Activated T-helper 2 cell treated with anti-CD3 and anti-CD28 coated beads, Interferon-gamma antibody, Interleukin-2, Interleukin-4, amounts not matched to agents 10 μg/mL and 5 μg/mL and 100 μg/mL, durations not matched to agents 14 hours and 24 hours and 36 hours (primary cell): ENCODE data around the gene SPATS1. TPM values are rescaled to one million over a fixed set of nuclear protein-coding genes. Genes with fewer than 3 reads are reported as not detected.

Source experiments
- DNase-seq: peaks from one replicate; pipeline ENCODE4 v3.0.0; 2021; ENCODE audit warnings: low spot score
- H3K27ac Mint-ChIP-seq: one replicate; pipeline ENCODE4 v1.8.0; 2021; ENCODE audit warnings: mixed read lengths
- H3K27me3 Mint-ChIP-seq: one replicate; pipeline ENCODE4 v1.8.0; 2021; ENCODE audit warnings: low read depth, mixed read lengths
- H3K36me3 Mint-ChIP-seq: one replicate; pipeline ENCODE4 v1.8.0; 2021; ENCODE audit warnings: low read depth, mixed read lengths
- H3K4me1 Mint-ChIP-seq: one replicate; pipeline ENCODE4 v1.8.0; 2021; ENCODE audit warnings: low read depth, mixed read lengths
- H3K4me3 Mint-ChIP-seq: one replicate; pipeline ENCODE4 v1.8.0; 2021; ENCODE audit warnings: low read depth, mild to moderate bottlenecking, moderate library complexity, mixed read lengths
- H3K9me3 Mint-ChIP-seq: one replicate; pipeline ENCODE4 v1.8.0; 2021; ENCODE audit warnings: mixed read lengths
- intact Hi-C: fragments of 100-400 bp; cut with micrococcal nuclease; formaldehyde crosslinking; loops from one replicate; pipeline ENCODE4 v1.15.1; 2023
- total RNA-seq: library from RNA; stranded (reverse); gene quantifications from 2 replicates; pipeline ENCODE4 v1.2.3, GENCODE V29; 2022

SPATS1 gene, protein sequence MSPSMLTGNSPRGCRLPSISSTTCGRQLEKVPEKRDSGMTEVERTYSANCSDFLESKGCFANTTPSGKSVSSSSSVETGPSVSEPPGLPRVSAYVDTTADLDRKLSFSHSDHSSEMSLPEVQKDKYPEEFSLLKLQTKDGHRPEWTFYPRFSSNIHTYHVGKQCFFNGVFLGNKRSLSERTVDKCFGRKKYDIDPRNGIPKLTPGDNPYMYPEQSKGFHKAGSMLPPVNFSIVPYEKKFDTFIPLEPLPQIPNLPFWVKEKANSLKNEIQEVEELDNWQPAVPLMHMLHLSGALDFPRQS
- not detected in 2 replicates for total RNA-seq

DNA sequence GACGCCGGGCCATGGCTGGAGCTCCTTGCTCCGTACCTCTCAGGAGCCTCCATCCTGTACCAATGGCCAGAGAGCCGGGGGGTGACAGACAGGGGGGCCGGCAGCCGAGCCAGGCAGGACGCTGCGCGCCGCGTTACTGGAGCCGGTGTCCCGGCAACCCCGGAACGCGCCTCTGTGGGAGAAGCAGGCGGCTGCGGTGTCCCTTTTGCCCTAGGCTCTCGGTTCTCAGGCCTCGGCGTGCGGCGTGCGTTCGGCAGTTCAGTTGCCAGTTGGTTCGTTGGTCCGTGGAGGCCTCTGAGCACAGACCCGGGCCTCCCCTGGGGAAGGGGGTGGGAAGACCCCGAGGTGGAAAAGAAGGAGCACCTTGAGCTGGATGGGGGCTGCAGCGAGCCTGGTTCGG, at the start of gene SPATS1:
Gene SPATS1 (plus strand): TSS at position 162 of the 400 bp plus-strand sequence. CDS start 446 bp downstream, outside the sequence.
- Mint-ChIP-seq H3K9me3 (no peaks in the 10 kb centered on the region), H3K36me3 (no peaks in the 10 kb centered on the region), H3K27ac (no peak within 1 kb of the TSS), H3K27me3 (peaks cover 51% of the 10 kb centered on the region), H3K4me1 (peaks cover 2% of the 10 kb centered on the region), H3K4me3 (no peak within 1 kb of the TSS)
- no peak for DNase-seq
- intact Hi-C loops = no loop called here

DNA sequence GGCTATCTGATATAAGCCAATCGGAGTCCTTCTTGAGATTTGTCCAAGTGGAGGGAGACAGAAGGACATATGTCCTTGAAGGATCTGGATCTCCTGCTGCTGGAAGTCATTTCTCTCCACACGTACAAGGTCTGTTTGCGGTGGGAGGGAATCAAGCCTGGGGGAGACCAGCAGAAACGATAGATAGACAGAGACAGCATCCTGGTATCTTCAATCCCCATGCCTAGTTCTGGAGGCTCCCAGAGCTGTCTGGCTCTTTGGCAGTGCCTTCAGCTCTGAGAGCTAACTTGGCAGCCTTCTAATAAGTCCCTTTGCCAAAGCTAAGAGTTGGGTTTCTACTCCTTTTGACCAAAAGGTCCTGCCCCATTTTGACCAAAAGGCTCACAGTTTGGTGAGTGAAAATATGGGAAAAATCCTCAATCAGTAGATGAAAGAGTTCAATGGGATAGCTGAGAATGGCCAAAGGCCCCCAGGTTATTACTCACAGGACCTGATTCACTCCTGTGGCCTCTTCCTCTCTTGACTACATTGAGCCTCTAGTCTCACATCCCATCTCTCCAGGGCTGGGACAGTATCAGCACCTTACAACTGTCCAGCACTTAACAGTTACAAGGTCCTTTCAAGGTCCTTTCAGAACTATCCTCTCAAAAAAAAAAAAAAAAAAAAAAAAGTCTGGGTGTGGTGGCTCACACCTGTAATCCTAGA, 49.6 kb upstream of the SPATS1 start:
- intact Hi-C loops = no loop called here
- H3K36me3 Mint-ChIP-seq = no peaks in the 10 kb centered on the region
- no peaks in the 10 kb centered on the region for H3K9me3 Mint-ChIP-seq
- DNase-seq = no peak
- no peaks in the 10 kb centered on the region for H3K4me1 Mint-ChIP-seq
- H3K27ac Mint-ChIP-seq = no peak overlapping the region
- H3K4me3 Mint-ChIP-seq = no peak overlapping the region
- peaks cover 58% of the 10 kb centered on the region for H3K27me3 Mint-ChIP-seq

- no peaks in the 10 kb centered on the region for H3K9me3 Mint-ChIP-seq
- intact Hi-C loops = no loop called here
These were observed 47.3 kb upstream of the SPATS1 start for GRCh38 chr6:44294832-44295791.

GRCh38 chr6:44297063-44298038, 45.1 kb upstream of the SPATS1 start:
- peaks cover 42% of the 10 kb centered on the region for H3K27me3 Mint-ChIP-seq
- no peak overlapping the region for H3K27ac Mint-ChIP-seq
- no peaks in the 10 kb centered on the region for H3K4me1 Mint-ChIP-seq
- H3K4me3 Mint-ChIP-seq = peak overlapping the region; percentile 26
- H3K9me3 Mint-ChIP-seq = no peaks in the 10 kb centered on the region
- peak; percentile 31 for DNase-seq
- peaks cover 26% of the 10 kb centered on the region for H3K36me3 Mint-ChIP-seq
- intact Hi-C loops = no loop called here

More at GRCh38 chr6:44294832-44295791, 47.3 kb upstream of the SPATS1 start:
- Mint-ChIP-seq H3K36me3 (peaks cover 6% of the 10 kb centered on the region), H3K4me3 (no peak overlapping the region), H3K4me1 (no peaks in the 10 kb centered on the region), H3K27ac (no peak overlapping the region), H3K27me3 (peaks cover 58% of the 10 kb centered on the region)
- no peak for DNase-seq

DNA sequence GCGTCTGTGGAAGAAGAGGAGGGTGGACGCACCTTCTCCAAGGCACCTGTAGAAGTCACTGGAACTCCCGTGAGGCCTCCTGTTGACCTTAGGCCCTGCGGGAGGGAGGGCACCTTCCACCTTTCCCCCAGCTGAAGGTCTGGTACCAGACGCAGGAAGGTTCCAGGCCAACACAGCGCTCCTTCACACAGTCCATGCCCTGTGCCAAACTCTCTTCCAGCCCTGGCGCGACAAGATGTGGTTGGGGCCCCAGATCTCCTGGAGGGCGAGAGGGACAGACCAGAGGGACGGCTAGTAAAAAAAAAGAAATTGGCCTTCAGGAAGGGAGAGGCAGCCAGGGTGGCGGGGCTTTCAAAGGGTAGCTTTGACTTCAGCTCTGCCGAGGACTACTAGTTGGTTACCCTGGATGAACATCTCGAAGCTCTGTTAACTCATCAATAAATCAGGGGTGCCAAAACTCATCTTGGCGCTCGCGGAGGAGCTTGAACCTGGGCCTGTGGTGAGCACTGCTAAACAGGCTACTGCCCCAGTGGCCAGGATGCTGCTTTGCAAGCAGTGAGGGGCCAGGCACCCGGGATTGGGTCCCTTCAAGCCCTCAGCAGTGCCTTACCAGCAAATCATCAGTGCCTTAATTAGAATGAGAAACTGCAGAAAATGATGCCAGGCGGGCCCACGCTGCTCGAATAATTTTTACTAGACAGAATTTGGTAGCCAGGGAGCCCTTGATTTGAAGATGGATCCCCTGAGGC, 44.2 kb upstream of the SPATS1 start:
- H3K4me1 Mint-ChIP-seq = no peaks in the 10 kb centered on the region
- H3K4me3 Mint-ChIP-seq = peak overlapping the region; percentile 26
- DNase-seq = no peak
- no peaks in the 10 kb centered on the region for H3K9me3 Mint-ChIP-seq
- intact Hi-C loops = no loop called here
- no peak overlapping the region for H3K27ac Mint-ChIP-seq
- H3K27me3 Mint-ChIP-seq = peaks cover 39% of the 10 kb centered on the region
- H3K36me3 Mint-ChIP-seq = peaks cover 33% of the 10 kb centered on the region

GRCh38 chr6:44298864-44299263, 43.6 kb upstream of the SPATS1 start:
- Mint-ChIP-seq H3K9me3 (no peaks in the 10 kb centered on the region), H3K27ac (no peak overlapping the region), H3K4me1 (no peaks in the 10 kb centered on the region), H3K27me3 (peaks cover 34% of the 10 kb centered on the region), H3K4me3 (no peak overlapping the region), H3K36me3 (peaks cover 39% of the 10 kb centered on the region)
- no peak for DNase-seq
- intact Hi-C loops = no loop called here

GRCh38 chr6:44300292-44300823, 42.1 kb upstream of the SPATS1 start:
- intact Hi-C loops = no loop called here
- no peak for DNase-seq
- no peaks in the 10 kb centered on the region for H3K4me1 Mint-ChIP-seq
- no peak overlapping the region for H3K27ac Mint-ChIP-seq
- H3K4me3 Mint-ChIP-seq = no peak overlapping the region
- peaks cover 49% of the 10 kb centered on the region for H3K36me3 Mint-ChIP-seq
- H3K9me3 Mint-ChIP-seq = no peaks in the 10 kb centered on the region
- H3K27me3 Mint-ChIP-seq = peaks cover 25% of the 10 kb centered on the region

DNA sequence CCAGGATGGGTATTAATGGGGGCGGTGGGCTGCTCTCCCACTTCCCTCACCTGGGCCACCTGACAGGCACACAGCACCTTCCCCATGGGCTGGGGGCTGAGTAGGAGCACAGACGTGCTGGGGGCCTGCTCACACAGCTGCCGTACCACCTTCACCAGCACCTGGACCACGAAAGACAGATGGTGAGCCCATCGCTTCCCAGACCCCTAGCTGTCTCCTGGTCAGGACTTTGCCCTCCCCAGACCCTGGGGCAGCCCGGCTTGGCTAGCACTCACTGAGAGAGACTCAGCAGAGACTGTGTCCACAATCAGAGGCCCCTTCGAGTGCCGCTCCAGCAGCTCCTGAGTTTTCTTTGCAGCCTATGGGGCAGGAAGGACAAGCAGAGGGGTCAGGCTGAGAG, 41.3 kb upstream of the SPATS1 start:
- intact Hi-C loops = no loop called here
- DNase-seq = no peak
- no peaks in the 10 kb centered on the region for H3K9me3 Mint-ChIP-seq
- no peaks in the 10 kb centered on the region for H3K4me1 Mint-ChIP-seq
- H3K27me3 Mint-ChIP-seq = peaks cover 20% of the 10 kb centered on the region
- H3K36me3 Mint-ChIP-seq = peaks cover 55% of the 10 kb centered on the region
- H3K27ac Mint-ChIP-seq = no peak overlapping the region
- H3K4me3 Mint-ChIP-seq = no peak overlapping the region

GRCh38 chr6:44301782-44302564, 40.5 kb upstream of the SPATS1 start:
- intact Hi-C loops = no loop called here
- no peak overlapping the region for H3K4me3 Mint-ChIP-seq
- no peaks in the 10 kb centered on the region for H3K9me3 Mint-ChIP-seq
- no peaks in the 10 kb centered on the region for H3K4me1 Mint-ChIP-seq
- DNase-seq = no peak
- H3K36me3 Mint-ChIP-seq = peaks cover 55% of the 10 kb centered on the region
- peaks cover 11% of the 10 kb centered on the region for H3K27me3 Mint-ChIP-seq
- no peak overlapping the region for H3K27ac Mint-ChIP-seq

- Mint-ChIP-seq H3K9me3 (no peaks in the 10 kb centered on the region), H3K36me3 (peaks cover 57% of the 10 kb centered on the region), H3K4me1 (no peaks in the 10 kb centered on the region), H3K4me3 (no peak overlapping the region), H3K27ac (no peak overlapping the region), H3K27me3 (peaks cover 6% of the 10 kb centered on the region)
- intact Hi-C loops = no loop called here
- DNase-seq = no peak
These were observed 39.6 kb upstream of the SPATS1 start for GRCh38 chr6:44302856-44303255.
